Measurements from ENCODE around the gene AMZ1. TPM values are rescaled to one million over a fixed set of nuclear protein-coding genes. Genes with fewer than 3 reads are reported as not detected.

Gene AMZ1
- total and polyA plus RNA-seq, 10 of the 15 experiments (the other 5 are each of a cell fraction or from before 2014, with no cell fraction given), result 0.02 to 2.0 (median 0.69) TPM

- no peak for TF ChIP-seq CREM (IDR thresholded peaks at IDR 0.05; ENCODE audit: low read depth)
- no peak for TF ChIP-seq ZNF207 (IDR thresholded peaks at IDR 0.05; ENCODE audit: borderline replicate concordance)
- TF ChIP-seq NFYB (IDR thresholded peaks at IDR 0.05; ENCODE audit: insufficient read depth, low read depth, low read length), result no peak
- no peak for TF ChIP-seq FOXK2 (IDR thresholded peaks at IDR 0.05)
- TF ChIP-seq NR2C1 (IDR thresholded peaks at IDR 0.05), result no peak
- TF ChIP-seq EP300 (IDR thresholded peaks at IDR 0.05; ENCODE audit: borderline replicate concordance in 1 of 2, control insufficient read depth in 1 of 2, low read depth in 2 of 2, low read length in 2 of 2), result no peak
- no peak for TF ChIP-seq LARP7 (IDR thresholded peaks at IDR 0.05)
- no peak for TF ChIP-seq POLR2AphosphoS2 (IDR thresholded peaks at IDR 0.05; ENCODE audit: low read depth, low read length)
- no peak for TF ChIP-seq SIX5 (IDR thresholded peaks at IDR 0.05; ENCODE audit: low read depth, low read length, severe bottlenecking)
- TF ChIP-seq CHD2 (IDR thresholded peaks at IDR 0.05; ENCODE audit: borderline replicate concordance, low read depth, low read length), result no peak
- TF ChIP-seq KAT2A (conservative IDR thresholded peaks at IDR 0.05; ENCODE audit: control insufficient read depth, low read depth, low read length), result no peak
- Histone ChIP-seq H3K36me3 (ENCODE audit: control insufficient read depth in 2 of 2, insufficient read depth in 2 of 2, low read length in 1 of 2) (peaks cover 0 to 9% of the 10 kb centered on the region in 2 experiments; a peak in 2 of 4 replicates), H3K4me1 (ENCODE audit: control insufficient read depth, insufficient read depth, low read length) (peaks cover 8% of the 10 kb centered on the region), H3K27ac (ENCODE audit: control insufficient read depth, insufficient read depth) (no peak overlapping the region), H3K79me2 (ENCODE audit: control insufficient read depth, insufficient read depth, low read length) (no peaks in the 10 kb centered on the region), H3K9ac (ENCODE audit: control insufficient read depth, insufficient read depth, low read length) (no peak overlapping the region), H3K9me3 (replicated peaks; ENCODE audit: control insufficient read depth, insufficient read depth, low read length) (no peaks in the 10 kb centered on the region), H4K20me1 (ENCODE audit: control insufficient read depth, insufficient read depth) (no peaks in the 10 kb centered on the region), H2AFZ (ENCODE audit: control insufficient read depth, low read depth, low read length) (no peak overlapping the region), H3K27me3 (replicated peaks in 1 of 2; ENCODE audit: control insufficient read depth in 2 of 2, insufficient read depth in 2 of 2, low read length in 1 of 2) (no peaks in the 10 kb centered on the region), H3K4me2 (ENCODE audit: control insufficient read depth, insufficient read depth) (no peak overlapping the region), H3K4me3 (no peak overlapping the region)
- POLR2A ChIA-PET, result no interaction called here
- in situ Hi-C loops (cut with MboI) (no loop called here), intact Hi-C loops (cut with micrococcal nuclease; ENCODE audit: unreplicated experiment) (no loop called here)
- BruUV-seq (replicated peaks), result no TSS peak
- ATAC-seq (no peak), FAIRE-seq (no peak), DNase-seq (ENCODE audit: low read depth, low spot score) (no peak)
- WGBS (ENCODE audit: insufficient coverage, insufficient replicate concordance, low lambda C conversion rate, missing lambda C conversion rate), result 97% methylated on average over 24 of the region's 24 CpGs
- RAD21 ChIA-PET (ENCODE audit: unreplicated experiment), result no interaction called here
- CTCF ChIA-PET, result interaction anchor here (1.2 kb wide), 1 partner anchor 17 kb away, joined by 4 read pairs; no protein-coding TSS in a partner anchor
- SMC1A ChIA-PET (ENCODE audit: uncharacterized antibody, unreplicated experiment), result no interaction called here
These were observed 46.2 kb downstream of the AMZ1 start for GRCh38 chr7:2734084-2734686.

All from GM12878 (cell line).